COLO668 (cell line): ENCODE data around the gene CDH12.

Experiments
- DNase-seq: peaks from one replicate; lab custom pipeline; 2025; ENCODE audit not compliant: unreplicated experiment; lab: John Stamatoyannopoulos, UW

The CDH12 gene

DNA sequence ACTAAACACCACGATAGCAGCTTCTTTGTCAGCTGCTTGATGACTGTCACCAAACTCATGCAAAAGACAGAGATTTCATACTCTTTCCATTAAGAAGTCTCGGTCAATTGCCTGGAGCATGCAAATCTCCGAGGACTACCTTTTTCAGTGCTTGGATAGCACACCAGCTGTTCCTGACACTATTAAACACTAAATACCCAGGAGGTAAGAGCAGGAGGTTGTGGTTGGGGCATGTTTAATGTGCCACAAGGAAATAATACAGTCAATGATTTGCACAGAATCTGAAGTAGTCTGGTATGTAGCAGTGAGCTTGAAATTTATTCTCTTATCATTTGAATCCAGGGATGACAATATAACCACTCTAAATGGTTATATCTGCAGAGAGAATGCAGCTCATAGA, 996.2 kb downstream of the CDH12 start:
- no peak for DNase-seq

DNA sequence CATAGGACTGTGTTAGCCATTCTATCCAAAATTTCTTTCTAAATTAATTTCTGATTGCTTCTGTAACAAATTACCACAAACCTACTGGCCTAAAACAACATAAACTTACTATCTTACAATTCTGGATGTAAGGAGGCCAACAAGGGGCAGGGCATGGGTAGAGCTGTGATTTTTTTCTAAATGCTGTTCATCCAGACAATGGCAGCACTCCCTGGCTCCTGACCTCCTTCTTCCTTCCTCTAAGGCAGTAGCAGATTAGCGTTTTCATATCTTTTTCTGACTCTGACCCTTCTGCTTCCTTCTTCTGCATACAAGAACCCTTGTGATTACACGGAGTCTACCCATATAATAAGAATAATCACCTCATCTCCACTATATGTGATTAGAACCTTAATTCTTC, 1005.8 kb downstream of the CDH12 start:
- no peak for DNase-seq

- no peak for DNase-seq
Observed at GRCh38 chr5:21844960-21845359, 1008.2 kb downstream of the CDH12 start.

DNA sequence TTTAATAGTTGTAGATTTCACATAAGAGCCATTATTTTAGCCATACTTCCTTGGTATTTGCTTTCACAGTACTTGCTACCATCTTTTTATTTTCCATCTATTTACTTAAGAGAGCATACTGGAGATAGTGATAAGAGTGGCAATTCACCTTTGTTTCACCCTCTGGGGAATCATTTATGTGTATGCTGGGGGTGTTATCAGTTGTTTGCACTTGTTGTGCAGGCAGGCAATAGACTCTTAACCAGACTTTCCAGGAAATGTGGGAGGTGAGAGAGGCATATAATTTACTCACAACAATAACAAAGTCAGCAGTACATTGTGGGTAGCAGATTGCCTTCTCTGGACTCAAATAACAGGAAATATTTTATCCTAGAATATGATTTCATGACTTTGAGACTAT, 1018.3 kb downstream of the CDH12 start:
- DNase-seq = no peak

GRCh38 chr5:21831145-21831787, 1021.9 kb downstream of the CDH12 start:
- DNase-seq = no peak

GRCh38 chr5:21826884-21827283, 1026.3 kb downstream of the CDH12 start:
- no peak for DNase-seq

GRCh38 chr5:21823588-21823987, 1029.6 kb downstream of the CDH12 start:
- no peak for DNase-seq

- DNase-seq = no peak
Observed at GRCh38 chr5:21823076-21823574, 1030.0 kb downstream of the CDH12 start.

DNA sequence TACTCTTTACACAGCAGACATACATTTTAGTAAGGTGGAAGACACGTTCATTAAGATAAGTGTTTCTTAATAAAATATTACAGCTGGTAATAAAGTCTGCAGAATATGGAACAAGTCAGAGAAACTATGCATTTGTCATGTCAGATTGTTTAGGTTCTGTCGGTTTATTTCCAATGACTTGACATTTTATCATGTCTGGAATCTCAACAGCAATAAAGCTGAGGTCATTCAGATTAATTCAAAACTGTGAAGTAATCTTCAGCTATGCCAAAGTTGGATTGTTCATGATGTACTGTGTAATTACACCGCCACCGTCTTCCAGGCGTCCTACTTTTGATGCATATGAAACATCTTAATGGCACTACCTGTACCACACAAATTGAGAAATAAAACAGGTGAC, 1032.6 kb downstream of the CDH12 start:
- no peak for DNase-seq

GRCh38 chr5:21818370-21818720, 1034.8 kb downstream of the CDH12 start:
- no peak for DNase-seq

DNA sequence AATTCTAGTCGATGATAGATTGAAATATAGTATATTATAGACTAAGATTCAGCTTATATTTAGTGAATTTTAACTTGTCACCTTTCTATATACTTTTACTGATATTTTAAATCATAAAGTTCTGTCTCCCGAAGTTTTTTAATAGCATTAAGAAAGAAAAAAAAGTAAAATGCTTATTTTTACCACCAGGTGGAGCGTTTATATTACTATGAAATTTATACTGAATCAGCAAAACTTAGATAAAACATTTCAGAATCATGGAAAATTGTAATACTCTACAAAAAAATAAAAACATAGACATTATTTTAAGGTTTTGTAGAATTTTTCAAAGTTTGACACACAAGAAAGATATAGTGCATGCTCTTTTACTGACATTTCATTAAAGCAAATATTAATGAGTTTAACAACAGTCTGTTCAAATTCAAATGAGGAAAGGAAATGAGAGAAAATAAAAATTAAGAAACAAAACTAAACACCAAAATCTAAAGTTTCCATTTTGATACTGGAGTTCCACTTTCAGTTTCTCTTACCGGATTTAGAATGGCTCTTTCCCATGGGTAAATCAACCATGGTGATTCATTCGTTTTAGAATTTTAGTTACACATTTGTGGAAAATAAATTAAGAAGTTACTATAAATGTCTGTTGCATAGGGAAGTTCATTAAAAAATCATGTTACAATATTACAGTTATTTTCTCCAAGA, 1035.3 kb downstream of the CDH12 start:
- DNase-seq = no peak

- no peak for DNase-seq
Observed at GRCh38 chr5:21810737-21811316, 1042.3 kb downstream of the CDH12 start.

DNA sequence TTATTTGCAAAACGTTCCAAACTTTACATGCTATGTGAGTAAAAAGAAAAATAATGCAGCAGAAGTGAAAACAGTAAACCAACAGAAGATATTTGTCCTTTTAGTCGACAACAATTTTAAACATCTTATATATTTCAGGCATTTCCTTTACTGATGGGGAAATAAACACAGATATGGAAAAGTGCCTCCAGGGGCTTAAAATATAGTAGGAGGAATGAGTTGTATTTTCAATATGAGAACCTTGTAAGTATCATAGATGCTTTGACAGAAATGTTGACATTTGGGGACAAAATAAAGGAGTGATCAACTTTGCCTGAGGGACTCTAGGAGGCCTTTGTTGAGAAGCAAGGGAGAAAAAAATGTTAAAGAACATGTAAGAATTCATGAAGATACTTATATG, 1043.5 kb downstream of the CDH12 start:
- DNase-seq = no peak

DNA sequence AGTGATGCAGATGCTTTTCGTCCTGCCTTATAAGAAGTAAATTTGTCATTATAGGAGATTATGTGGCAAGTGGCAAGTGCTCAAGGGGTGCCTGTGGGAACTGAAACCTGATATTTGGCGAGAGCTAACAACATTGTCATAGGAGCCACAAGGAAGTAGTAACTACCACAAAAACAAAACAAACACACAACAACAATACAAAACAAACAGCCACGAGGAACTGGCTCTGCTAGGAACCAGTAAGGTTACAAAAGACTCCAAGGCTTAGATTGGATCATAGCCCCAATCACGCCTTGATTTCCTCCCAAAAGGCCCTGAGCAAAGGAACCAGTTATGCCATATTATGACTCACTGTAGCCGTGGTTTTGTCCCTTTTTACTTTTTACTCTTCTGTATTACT, 1045.2 kb downstream of the CDH12 start:
- DNase-seq = peak; percentile 27

GRCh38 chr5:21806943-21807342, 1046.2 kb downstream of the CDH12 start:
- no peak for DNase-seq

DNA sequence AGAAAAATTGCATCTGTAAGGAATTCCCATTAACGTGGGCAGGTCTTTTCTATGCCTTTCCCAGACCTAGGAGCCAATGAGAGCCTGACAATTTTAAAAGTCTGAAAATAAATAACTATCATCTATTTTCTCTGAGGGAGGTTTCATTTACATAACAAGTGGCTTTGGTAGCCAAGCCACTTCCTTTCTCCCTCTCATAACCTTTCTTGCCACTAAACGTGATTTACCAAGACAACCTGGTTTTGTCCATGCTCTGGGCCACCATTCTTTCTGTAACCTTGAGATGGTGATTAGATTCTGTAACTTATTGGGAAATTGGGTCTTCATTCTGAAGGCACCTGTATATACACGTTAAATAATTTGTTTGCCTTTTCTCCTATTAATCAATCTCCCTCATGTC, 1046.9 kb downstream of the CDH12 start:
- no peak for DNase-seq

DNA sequence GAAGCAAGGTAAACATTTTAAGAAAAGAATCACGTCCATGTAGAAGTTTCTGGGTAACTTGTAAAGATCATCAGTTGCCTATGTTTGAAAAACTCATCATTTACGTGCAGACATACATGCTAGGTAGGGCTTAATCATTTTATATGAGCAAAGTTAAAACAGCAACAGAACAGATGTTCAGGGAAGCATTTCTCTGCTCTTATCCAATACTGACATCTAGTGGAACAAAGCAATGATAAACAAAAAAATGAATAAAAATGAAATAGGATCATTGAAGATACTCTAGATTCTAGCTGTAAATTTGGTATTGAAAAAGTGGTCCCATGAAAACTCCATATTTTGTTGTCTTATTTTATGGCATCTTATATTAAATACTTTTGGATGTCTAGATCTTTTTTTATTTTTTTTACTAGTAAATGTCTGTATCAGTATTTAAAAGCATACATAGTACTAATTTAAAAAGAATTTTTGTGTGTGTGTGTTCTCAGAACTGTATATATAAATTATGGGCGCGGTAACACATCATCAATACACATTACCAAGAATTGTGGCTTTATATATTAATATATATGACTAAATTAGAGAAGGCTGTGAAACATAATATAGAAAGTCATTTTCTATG, 1050.2 kb downstream of the CDH12 start:
- DNase-seq = no peak

DNA sequence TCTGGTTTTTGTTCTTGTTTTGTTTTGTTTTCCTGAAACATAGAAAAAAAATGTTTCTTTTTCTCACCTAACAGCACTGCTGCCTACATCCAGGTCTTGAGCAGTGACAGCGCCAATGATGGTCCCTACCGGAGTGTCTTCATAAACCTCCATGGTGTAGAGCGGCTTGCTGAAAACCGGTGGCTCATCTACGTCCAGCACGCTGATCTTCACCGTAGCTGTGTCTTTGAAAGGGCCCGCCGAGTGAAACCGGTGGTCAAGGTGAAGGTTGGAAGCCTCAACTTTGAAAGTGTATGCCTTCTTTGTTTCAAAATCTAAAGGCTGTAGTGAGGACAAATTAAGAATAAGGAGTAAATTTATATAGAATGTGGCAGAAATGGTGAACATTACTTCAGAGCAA, 1051.0 kb downstream of the CDH12 start:
- DNase-seq = no peak

DNA sequence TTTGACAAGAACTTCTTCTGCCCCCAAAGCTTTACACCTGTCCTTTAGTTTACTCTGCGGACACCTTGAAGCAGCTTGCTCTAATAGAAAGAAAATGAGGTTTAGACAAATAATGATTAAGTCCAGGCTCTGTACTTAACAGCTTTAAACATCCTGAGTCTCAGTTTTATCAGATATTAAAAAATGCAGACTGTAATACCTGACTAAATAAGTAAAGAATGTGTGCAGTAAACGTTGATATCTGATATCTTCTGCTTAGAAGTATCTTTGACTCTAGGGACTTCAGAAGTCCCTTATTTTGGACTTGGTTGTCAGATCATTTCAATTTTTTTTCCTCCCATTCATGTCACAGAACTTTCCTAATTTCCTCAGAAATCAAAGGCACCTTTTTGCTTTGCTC, 1060.4 kb downstream of the CDH12 start:
- no peak for DNase-seq

DNA sequence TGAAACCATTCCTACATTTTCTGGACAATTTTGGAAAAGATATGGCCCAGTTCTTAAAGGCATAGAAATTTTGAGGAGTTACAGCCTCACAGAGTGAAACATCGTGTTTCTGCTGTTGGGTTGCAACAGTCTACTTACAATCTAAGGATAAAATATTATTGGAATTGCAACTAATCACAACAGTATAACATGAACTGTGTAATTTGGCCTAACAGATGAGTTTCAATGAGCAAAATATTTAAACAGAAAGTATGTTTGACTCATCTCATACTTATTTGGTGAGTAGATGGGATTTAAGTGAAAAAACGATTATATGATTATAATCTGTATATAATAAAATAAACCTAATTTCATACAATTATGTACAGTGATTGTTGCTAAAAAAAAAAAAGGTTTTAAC, 1061.8 kb downstream of the CDH12 start:
- no peak for DNase-seq

DNA sequence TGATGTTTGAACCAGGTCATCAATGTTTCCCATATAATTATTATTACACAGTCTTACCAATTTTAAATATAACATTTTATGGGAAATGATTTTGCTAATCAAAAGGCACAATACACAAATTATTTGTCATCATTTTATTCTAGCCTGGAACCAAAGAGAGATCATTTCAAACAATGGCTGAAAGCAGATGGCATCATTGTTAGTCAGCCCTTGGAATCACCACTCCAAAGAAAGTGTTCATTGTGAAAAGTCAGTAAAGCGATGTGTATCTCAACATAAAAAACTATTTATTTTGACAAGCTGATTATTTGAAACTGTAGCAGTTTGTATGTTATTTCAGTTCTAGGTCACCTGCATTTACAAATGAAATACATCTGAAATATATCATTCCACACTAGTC, 1068.7 kb downstream of the CDH12 start:
- no peak for DNase-seq

DNA sequence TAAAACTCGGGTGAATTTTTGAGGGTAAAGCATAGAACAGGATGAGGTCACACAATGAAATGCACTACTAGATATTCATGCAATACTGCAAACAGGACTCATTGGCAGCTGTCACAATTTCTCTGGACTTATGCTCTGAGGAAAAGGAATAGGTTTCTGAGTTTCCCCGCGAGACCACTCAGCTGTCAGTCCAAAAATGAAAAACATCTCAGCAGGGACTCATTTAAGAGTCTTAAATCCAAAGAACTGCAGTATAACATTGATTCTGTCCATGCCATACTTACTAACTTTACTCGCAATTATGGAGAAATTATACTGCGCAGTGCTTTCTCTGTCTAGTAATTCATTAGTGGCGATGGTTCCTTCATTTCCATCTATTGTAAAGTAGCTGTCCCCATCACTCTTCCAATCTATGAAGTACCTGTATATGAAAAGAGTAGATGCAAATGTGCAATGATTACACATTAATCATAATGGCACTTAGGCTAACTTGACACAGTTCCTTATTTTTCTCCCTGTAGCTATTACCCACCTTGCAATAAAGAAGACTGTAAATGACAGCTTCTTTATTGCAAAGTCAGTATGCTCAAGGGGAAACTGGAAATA, 1070.0 kb downstream of the CDH12 start:
- no peak for DNase-seq
